ENCODE measurements around the gene MPHOSPH6. TPM values are rescaled to one million over a fixed set of nuclear protein-coding genes. Genes with fewer than 3 reads are reported as not detected.
"Not testable (repeated sequence)": the region's sequence is repeated elsewhere in the genome, so short reads cannot be mapped to it uniquely, and the experiment has no call there.

MPHOSPH6 gene
- total RNA-seq, 2 experiments from 2014 or later: 27.1 to 28.7 TPM

DNA sequence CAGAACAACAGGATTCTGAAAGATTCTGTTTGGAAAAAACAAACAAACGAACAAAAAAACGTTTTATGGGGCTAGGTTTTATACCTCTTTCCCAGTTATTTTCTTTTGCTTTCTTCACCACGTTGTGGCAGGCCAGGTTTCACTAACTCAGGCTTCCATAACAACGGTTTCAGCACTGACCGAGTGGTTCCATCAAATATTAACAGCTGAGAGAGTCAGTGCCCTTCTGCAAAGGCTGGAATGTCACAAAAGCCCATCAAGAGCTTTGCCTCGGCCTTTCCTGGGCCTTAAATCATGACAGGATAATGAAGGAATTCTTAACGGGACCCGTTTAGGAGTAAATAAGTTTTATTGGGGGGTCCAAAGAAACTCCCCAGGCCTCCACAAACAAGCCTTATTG is 34.2 kb downstream of the MPHOSPH6 start:
- Mint-ChIP-seq H3K4me1 (peaks cover 19% of the 10 kb centered on the region), H3K27me3 (no peaks in the 10 kb centered on the region), H3K4me3 (no peak overlapping the region), H3K9me3 (no peaks in the 10 kb centered on the region), H3K27ac (no peak overlapping the region), H3K36me3 (ENCODE audit: low read depth) (peaks cover 16% of the 10 kb centered on the region)
- ChIA-PET POLR2A (no interaction called here), CTCF (interaction anchor here (1.6 kb wide), 1 partner anchor 11 kb away, joined by 4 read pairs; no protein-coding TSS in a partner anchor)
- no peak for DNase-seq

DNA sequence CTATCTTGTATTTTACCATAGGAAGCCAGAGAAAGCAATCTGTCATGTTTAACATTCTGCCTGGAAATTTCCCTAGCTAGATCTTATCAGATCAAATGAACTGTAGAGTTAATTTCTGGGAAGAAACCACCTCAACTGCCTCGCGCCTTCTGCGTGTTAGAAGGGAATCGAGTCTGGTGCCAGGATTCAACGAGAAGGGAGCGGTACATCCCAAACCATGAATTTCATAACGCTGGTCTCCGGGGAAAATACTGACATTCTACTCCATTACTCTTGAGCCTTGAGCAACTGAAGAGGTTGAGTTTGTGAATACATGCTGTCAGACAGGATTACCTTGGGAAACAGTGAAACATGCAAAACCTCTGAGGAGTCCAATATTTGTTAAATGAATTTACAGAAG is 35.2 kb downstream of the MPHOSPH6 start:
- Mint-ChIP-seq H3K4me1 (peaks cover 19% of the 10 kb centered on the region), H3K27me3 (no peaks in the 10 kb centered on the region), H3K4me3 (no peak overlapping the region), H3K36me3 (ENCODE audit: low read depth) (peaks cover 16% of the 10 kb centered on the region), H3K9me3 (no peaks in the 10 kb centered on the region), H3K27ac (no peak overlapping the region)
- no peak for DNase-seq
- POLR2A ChIA-PET: interaction anchor here (1.3 kb wide), 1 partner anchor 35 kb away, joined by 3 read pairs; the partner anchor contains the start of gene MPHOSPH6
- CTCF ChIA-PET: interaction anchor here (1.6 kb wide), 1 partner anchor 10 kb away, joined by 4 read pairs; no protein-coding TSS in a partner anchor

DNA sequence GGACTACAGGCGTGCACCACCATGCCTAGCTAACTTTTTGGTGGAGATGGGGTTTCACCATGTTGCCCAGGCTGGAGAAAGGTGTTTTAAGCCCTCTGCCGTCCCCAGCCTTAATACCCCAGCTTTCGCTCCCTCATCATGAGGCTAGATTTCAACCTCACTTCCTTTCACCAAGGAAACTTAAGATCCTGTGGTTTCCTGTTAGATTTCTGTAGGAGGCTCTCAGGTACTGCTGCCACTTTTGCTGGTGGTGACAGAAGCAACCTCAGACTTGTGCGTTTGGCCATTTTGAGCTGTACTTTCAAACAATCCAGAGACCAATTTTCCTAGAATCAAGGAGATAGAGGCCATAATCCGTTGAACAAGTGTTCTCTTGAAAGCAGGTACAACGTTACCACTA is 36.2 kb downstream of the MPHOSPH6 start:
- Mint-ChIP-seq H3K27ac (peak overlapping the region; percentile 36), H3K4me3 (no peak overlapping the region)
- peak; percentile 22 for DNase-seq

DNA sequence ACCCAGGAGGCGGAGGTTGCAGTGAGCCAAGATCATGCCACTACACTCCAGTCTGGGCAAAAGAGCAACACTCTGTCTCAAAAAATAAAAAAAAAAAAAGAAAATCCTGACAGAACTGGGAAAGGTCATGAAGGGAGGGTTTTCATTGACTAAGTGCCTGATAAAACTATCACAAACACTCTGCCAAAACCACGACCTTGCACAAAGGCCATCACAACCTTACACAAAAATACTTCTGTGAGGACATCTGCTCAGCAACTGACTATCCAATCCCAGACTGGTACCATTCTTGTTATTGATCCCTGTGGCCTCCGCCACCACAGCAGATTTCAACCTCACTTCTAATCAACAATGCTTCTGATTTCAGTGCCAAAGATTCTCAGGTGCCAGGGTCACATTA is 40.1 kb downstream of the MPHOSPH6 start:
- DNase-seq: no peak
- H3K27me3 Mint-ChIP-seq: peaks cover 5% of the 10 kb centered on the region
- H3K4me1 Mint-ChIP-seq: peaks cover 18% of the 10 kb centered on the region
- ChIA-PET POLR2A (no interaction called here), CTCF (no interaction called here)
- no peak overlapping the region for H3K4me3 Mint-ChIP-seq
- H3K36me3 Mint-ChIP-seq (ENCODE audit: low read depth): no peaks in the 10 kb centered on the region
- no peak overlapping the region for H3K27ac Mint-ChIP-seq
- H3K9me3 Mint-ChIP-seq: no peaks in the 10 kb centered on the region

More for the DNA sequence above, 36.2 kb downstream of the MPHOSPH6 start:
- ChIA-PET POLR2A (interaction anchor here (1.3 kb wide), 2 partner anchors 34 to 36 kb away, joined by 3 read pairs; partner anchors contain the start of gene MPHOSPH6), CTCF (interaction anchor here (0.7 to 1.2 kb wide), 4 partner anchors 13 to 73 kb away, joined by 3 to 4 read pairs (median 3); no protein-coding TSS in a partner anchor)
- Mint-ChIP-seq H3K4me1 (peaks cover 19% of the 10 kb centered on the region), H3K9me3 (no peaks in the 10 kb centered on the region), H3K36me3 (ENCODE audit: low read depth) (peaks cover 12% of the 10 kb centered on the region), H3K27me3 (no peaks in the 10 kb centered on the region)

DNA sequence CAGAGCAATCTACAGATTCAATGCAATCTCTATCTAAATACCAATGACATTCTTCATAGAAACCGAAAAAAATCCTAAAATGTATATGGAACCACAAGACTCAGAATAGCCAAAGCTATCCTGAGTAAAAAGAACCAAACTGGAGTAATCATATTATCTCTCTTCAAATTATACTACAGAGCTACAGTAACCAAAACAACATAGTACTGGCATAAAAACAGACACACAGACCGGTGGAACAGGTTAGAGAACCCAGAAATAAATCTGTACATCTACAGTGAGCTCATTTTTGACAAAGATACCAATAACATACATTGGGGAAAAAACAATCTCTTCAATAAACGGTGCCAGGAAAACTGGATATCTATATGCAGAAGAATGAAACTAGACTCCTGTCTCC is 45.4 kb downstream of the MPHOSPH6 start:
- no peak overlapping the region for H3K27ac Mint-ChIP-seq
- H3K36me3 Mint-ChIP-seq (ENCODE audit: low read depth): no peaks in the 10 kb centered on the region
- no peak overlapping the region for H3K4me3 Mint-ChIP-seq
- no peaks in the 10 kb centered on the region for H3K4me1 Mint-ChIP-seq
- no peak for DNase-seq
- CTCF ChIA-PET: interaction anchor here (1.7 kb wide), 1 partner anchor 11 kb away, joined by 4 read pairs; no protein-coding TSS in a partner anchor
- peaks cover 14% of the 10 kb centered on the region for H3K27me3 Mint-ChIP-seq
- H3K9me3 Mint-ChIP-seq: no peaks in the 10 kb centered on the region
- POLR2A ChIA-PET: no interaction called here

DNA sequence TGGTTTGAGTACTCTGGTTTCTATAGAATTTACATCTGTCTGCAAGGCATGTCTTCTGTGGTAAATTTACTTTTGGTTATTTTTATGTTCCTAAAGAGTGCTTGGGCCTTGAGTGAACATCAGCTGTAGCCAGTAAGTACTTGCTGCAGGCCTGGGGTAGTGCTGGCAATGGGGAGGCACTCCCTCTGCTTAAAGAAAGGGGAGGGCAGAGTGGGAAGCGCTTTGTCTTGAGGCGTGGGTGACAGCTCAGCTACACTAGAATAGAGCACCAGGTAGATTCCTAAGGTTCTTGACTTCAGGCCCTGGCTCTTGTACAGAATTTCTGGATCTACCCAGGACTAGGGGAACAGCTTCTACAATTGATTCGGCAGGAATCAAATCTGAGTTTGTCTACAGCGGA is 50.6 kb downstream of the MPHOSPH6 start:
- Mint-ChIP-seq H3K4me1 (no peaks in the 10 kb centered on the region), H3K27me3 (peaks cover 6% of the 10 kb centered on the region), H3K4me3 (no peak overlapping the region), H3K27ac (no peak overlapping the region), H3K9me3 (no peaks in the 10 kb centered on the region), H3K36me3 (ENCODE audit: low read depth) (no peaks in the 10 kb centered on the region)
- ChIA-PET CTCF (no interaction called here), POLR2A (no interaction called here)
- no peak for DNase-seq

DNA sequence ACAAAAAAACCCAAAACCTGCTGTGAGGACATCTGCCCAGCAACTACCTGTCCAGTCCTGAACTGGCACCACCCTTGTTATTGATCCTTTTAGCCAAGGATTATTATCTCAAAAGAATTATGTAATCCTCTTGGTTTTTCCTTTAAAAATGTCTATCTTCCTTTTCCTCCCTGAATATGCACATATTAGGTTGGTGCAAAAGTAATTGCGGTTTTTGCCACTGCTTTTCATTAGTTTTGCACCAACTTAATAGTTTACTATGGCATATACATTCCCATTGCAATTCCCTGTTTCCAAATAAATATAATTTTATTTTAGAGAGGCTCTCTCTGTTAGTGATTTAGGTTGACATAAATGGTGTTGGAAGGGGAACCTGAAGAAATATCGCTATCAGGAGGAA is 51.3 kb downstream of the MPHOSPH6 start:
- H3K27ac Mint-ChIP-seq: no peak overlapping the region
- no peaks in the 10 kb centered on the region for H3K4me1 Mint-ChIP-seq
- no peak for DNase-seq
- ChIA-PET CTCF (no interaction called here), POLR2A (no interaction called here)
- no peaks in the 10 kb centered on the region for H3K36me3 Mint-ChIP-seq (ENCODE audit: low read depth)
- no peaks in the 10 kb centered on the region for H3K9me3 Mint-ChIP-seq
- H3K4me3 Mint-ChIP-seq: no peak overlapping the region
- H3K27me3 Mint-ChIP-seq: peaks cover 3% of the 10 kb centered on the region

DNA sequence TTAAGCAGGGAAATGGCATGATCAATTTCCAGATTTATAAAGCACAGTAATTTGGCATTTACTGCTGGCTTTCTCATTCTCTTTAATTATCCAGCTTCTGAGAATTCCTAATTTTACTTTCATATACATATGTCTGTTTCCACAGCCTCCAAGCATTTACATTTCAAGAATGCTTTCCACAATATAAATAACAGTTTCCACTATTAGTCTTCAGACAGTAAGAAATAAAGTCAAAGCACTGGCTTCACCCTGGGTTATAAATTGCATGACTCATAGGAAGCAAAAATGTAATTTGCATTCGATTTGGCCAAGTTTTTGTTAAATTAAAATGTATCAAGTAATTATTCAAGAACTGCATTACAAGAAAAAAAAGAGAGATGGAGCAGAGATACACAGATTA is 53.5 kb downstream of the MPHOSPH6 start:
- Mint-ChIP-seq H3K9me3 (no peaks in the 10 kb centered on the region), H3K27me3 (no peaks in the 10 kb centered on the region), H3K27ac (no peak overlapping the region), H3K4me3 (no peak overlapping the region), H3K36me3 (ENCODE audit: low read depth) (no peaks in the 10 kb centered on the region), H3K4me1 (no peaks in the 10 kb centered on the region)
- CTCF ChIA-PET: no interaction called here
- POLR2A ChIA-PET: no interaction called here
- DNase-seq: no peak

DNA sequence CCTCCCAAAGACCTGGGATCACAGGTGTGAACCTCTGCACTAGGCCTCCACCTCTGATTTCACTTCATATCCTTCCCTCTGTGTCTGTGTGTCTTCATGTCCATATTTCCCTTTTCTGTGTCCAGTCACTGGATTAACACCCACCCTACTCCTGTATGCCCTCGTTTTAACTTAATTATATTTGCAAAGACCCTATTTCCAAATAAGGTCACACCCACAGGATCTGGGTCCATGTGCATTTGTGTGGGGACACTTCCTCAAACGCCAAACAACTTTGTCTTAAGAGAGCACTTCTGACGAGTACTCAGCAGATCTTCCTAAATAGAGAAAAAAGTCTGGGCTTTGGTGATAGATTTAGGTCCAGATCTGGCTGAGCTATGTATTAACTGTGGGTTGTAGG is 56.3 kb downstream of the MPHOSPH6 start:
- CTCF ChIA-PET: no interaction called here
- Mint-ChIP-seq H3K27me3 (peaks cover 2% of the 10 kb centered on the region), H3K9me3 (no peaks in the 10 kb centered on the region), H3K4me1 (no peaks in the 10 kb centered on the region), H3K36me3 (ENCODE audit: low read depth) (no peaks in the 10 kb centered on the region), H3K27ac (no peak overlapping the region), H3K4me3 (no peak overlapping the region)
- no peak for DNase-seq
- POLR2A ChIA-PET: no interaction called here

DNA sequence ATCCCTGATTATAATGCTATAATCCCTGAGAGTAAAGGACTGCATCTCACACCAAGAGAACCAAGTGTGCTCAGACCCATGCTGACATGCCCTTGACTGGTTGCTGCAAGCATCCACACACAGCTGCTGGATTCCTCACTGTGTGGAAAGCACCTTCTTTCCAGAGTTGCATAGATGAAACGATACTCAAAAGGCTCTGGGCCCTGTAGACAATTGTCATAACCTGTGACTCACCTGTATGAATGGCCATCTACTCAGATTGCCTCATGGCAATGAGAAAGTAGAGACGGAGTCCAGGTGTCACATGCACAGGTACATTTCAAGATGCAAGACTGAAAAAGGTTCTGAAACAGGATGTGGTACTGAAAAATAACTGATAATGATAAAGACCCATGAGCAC is 58.1 kb downstream of the MPHOSPH6 start:
- DNase-seq: no peak
- ChIA-PET CTCF (no interaction called here), POLR2A (no interaction called here)
- H3K36me3 Mint-ChIP-seq (ENCODE audit: low read depth): no peaks in the 10 kb centered on the region
- H3K27me3 Mint-ChIP-seq: peaks cover 2% of the 10 kb centered on the region
- H3K4me3 Mint-ChIP-seq: no peak overlapping the region
- no peaks in the 10 kb centered on the region for H3K4me1 Mint-ChIP-seq
- no peak overlapping the region for H3K27ac Mint-ChIP-seq
- H3K9me3 Mint-ChIP-seq: no peaks in the 10 kb centered on the region

DNA sequence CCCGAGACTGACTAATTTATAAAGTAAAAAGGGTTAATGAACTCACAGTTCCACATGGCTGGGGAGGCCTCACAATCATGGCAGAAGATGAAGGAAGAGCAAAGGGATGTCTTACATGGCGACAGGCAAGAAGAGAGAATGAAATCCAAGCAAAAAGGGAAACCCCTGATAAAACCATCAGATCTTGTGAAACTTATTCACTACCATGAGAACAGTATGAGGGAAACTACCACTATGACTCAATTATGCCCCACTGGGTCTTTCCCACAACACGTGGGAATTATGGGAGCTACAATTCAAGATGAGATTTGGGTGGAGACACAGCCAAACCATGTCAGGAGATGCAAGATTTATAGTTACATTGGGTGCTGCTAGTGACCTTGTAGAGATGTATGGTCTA is 60.8 kb downstream of the MPHOSPH6 start:
- H3K27me3 Mint-ChIP-seq; H3K27ac Mint-ChIP-seq; H3K9me3 Mint-ChIP-seq; H3K4me1 Mint-ChIP-seq; CTCF ChIA-PET; H3K36me3 Mint-ChIP-seq (ENCODE audit: low read depth); POLR2A ChIA-PET; DNase-seq; H3K4me3 Mint-ChIP-seq: not testable (repeated sequence)

DNA sequence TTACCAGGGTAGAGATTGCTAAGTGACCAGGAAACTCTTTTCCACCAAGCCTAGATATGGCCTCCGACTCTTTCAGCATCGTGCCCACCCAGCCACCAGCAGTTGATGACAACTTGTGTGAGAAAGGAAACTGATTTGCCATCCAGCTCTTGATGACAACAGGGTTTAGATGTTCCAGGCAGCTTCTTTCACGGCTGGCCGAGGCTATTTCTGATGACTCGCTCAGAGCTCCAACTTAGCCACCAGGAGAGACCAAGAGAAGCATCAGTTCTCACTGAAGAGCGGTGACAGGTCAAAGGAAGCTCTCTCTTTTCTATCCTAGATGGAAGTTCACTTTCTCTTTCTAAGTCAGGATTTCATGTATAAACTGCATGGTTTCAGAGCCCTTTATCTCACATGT is 61.2 kb downstream of the MPHOSPH6 start:
- ChIA-PET CTCF (no interaction called here), POLR2A (no interaction called here)
- Mint-ChIP-seq H3K27me3 (peaks cover 5% of the 10 kb centered on the region), H3K27ac (no peak overlapping the region), H3K4me3 (no peak overlapping the region), H3K36me3 (ENCODE audit: low read depth) (no peaks in the 10 kb centered on the region), H3K4me1 (no peaks in the 10 kb centered on the region), H3K9me3 (no peaks in the 10 kb centered on the region)
- no peak for DNase-seq

DNA sequence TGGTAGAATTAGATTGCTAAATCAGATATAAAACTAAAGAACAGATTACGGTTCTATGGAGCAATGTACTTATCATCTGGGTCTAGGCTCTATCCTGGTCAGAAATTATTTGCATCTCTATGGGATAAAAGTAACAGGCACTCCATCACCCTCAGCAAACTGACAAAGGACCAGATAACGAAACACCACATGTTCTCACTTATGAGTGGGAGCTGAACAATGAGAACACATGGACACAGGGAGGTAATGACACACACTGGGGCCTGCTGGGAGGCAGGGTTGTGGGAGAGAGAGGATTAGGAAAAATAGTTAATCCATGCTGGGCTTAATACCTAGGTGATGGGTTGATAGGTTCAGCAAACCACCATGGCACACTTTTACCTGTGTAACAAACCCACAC is 61.9 kb downstream of the MPHOSPH6 start:
- peaks cover 9% of the 10 kb centered on the region for H3K27me3 Mint-ChIP-seq
- DNase-seq: no peak
- CTCF ChIA-PET: no interaction called here
- no peak overlapping the region for H3K27ac Mint-ChIP-seq
- H3K4me1 Mint-ChIP-seq: no peaks in the 10 kb centered on the region
- H3K36me3 Mint-ChIP-seq (ENCODE audit: low read depth): no peaks in the 10 kb centered on the region
- POLR2A ChIA-PET: no interaction called here
- H3K9me3 Mint-ChIP-seq: no peaks in the 10 kb centered on the region
- no peak overlapping the region for H3K4me3 Mint-ChIP-seq

DNA sequence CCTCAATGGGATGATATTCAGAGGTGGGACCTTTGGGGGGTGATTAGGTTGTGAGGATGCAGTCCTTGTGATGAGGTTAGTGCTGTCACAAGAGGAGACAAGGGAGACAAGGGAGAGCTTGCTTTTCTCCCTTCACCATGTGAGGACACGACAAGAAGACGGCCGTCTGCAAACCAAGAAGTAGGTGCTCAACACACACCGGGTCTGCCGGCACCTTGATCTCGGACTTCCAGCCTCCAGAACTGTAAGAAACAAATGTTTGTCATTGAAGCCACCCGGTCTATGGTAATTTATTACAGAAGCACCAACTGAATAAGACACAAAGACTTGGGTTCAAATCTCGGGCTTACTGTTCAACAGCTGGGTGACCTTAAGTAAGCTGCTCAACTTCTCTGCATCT is 64.9 kb downstream of the MPHOSPH6 start:
- Mint-ChIP-seq H3K4me3 (no peak overlapping the region), H3K36me3 (ENCODE audit: low read depth) (no peaks in the 10 kb centered on the region), H3K27ac (no peak overlapping the region), H3K4me1 (no peaks in the 10 kb centered on the region), H3K9me3 (no peaks in the 10 kb centered on the region), H3K27me3 (peaks cover 13% of the 10 kb centered on the region)
- CTCF ChIA-PET: no interaction called here
- DNase-seq: no peak
- POLR2A ChIA-PET: no interaction called here

Measured in activated CD4-positive, alpha-beta memory T cell treated with anti-CD3 and anti-CD28 coated beads, Interleukin-2, amount 10 ng/mL, durations not matched to agents 7 days and 5 days (primary cell).